ENCODE measurements around the gene MYO7B. TPM values are rescaled to one million over a fixed set of nuclear protein-coding genes. Genes with fewer than 3 reads are reported as not detected.

The MYO7B gene
- total RNA-seq, 1 donor from 2014 or later, result 0.10 TPM

DNA sequence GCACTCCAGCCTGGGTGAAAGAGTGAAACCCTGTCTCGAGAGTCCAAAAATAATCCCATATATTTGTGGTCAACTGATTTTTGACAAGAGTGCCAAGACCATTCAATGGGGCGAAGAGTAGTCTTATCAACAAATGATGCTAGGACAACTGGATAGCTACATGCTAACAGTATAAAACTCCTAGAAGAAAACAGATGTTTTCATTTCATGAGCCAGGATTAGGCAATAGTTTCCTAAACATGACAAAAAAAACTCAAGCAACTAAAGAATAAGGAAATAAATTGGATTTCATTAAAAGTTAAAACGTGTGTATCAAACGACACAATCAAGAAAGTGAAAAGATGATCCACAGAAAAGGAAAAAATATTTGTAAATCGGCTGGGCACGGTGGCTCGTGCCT is 133.6 kb downstream of the MYO7B start:
- H3K27ac Mint-ChIP-seq, result no peak overlapping the region
- no peak for DNase-seq (ENCODE audit: low spot score)
- H3K4me1 Mint-ChIP-seq (ENCODE audit: low read depth), result no peaks in the 10 kb centered on the region
- intact Hi-C loops (cut with micrococcal nuclease), result no loop called here
- H3K36me3 Mint-ChIP-seq (ENCODE audit: low read depth), result no peaks in the 10 kb centered on the region
- H3K9me3 Mint-ChIP-seq, result no peaks in the 10 kb centered on the region
- H3K4me3 Mint-ChIP-seq, result no peak overlapping the region
- peaks cover 66% of the 10 kb centered on the region for H3K27me3 Mint-ChIP-seq (ENCODE audit: insufficient read depth)

DNA sequence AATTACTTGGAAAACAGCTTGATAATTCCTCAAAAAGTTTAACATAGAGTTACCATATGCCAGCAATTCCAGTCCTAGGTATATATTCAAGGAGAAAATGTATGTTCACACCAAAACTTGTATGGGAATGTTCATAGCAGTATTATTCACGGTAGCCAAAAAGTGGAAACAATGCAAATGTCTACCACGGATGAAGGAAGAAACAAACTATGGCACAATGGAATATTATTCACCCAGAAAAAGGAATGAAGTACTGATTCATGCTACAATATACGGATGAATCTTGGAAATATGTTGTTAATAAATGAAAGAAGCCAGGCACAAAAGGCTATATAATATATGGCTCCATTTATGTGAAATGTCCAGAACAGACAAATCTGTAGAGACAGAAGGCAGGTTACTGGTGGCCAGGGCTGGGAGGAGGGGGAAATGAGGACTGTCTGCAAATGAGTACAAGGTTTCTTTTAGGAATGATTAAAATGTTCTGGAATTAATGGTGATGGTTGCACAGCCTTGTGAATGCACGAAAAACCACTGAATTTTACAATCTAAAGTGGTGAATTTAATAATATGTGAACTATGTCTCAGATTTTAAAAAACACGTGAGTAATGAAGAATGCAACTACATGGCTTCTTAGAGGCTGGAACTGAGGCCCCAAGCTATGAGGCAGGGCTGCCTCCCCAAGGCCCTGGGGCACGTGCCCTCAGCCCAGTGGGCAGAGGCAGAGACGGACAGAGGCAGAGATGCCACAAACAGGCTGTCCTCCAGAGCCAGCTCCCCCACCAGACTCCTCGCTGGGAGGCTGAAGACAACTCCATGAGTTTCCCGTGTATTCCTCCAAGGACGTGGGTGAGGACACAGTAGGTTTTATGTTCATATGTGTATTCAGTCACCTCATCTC is 134.8 kb downstream of the MYO7B start:
- H3K9me3 Mint-ChIP-seq, result no peaks in the 10 kb centered on the region
- no peak overlapping the region for H3K27ac Mint-ChIP-seq
- no peak for DNase-seq (ENCODE audit: low spot score)
- H3K36me3 Mint-ChIP-seq (ENCODE audit: low read depth), result no peaks in the 10 kb centered on the region
- H3K4me1 Mint-ChIP-seq (ENCODE audit: low read depth), result peaks cover 5% of the 10 kb centered on the region
- H3K27me3 Mint-ChIP-seq (ENCODE audit: insufficient read depth), result peaks cover 61% of the 10 kb centered on the region
- H3K4me3 Mint-ChIP-seq, result no peak overlapping the region
- intact Hi-C loops (cut with micrococcal nuclease), result no loop called here

- H3K4me1 Mint-ChIP-seq (ENCODE audit: low read depth), result peaks cover 8% of the 10 kb centered on the region
- no peaks in the 10 kb centered on the region for H3K36me3 Mint-ChIP-seq (ENCODE audit: low read depth)
- H3K27ac Mint-ChIP-seq, result no peak overlapping the region
- DNase-seq (ENCODE audit: low spot score), result no peak
- intact Hi-C loops (cut with micrococcal nuclease), result no loop called here
- peaks cover 60% of the 10 kb centered on the region for H3K27me3 Mint-ChIP-seq (ENCODE audit: insufficient read depth)
- H3K9me3 Mint-ChIP-seq, result no peaks in the 10 kb centered on the region
- no peak overlapping the region for H3K4me3 Mint-ChIP-seq
These were observed 135.4 kb downstream of the MYO7B start for GRCh38 chr2:127670957-127671290.

DNA sequence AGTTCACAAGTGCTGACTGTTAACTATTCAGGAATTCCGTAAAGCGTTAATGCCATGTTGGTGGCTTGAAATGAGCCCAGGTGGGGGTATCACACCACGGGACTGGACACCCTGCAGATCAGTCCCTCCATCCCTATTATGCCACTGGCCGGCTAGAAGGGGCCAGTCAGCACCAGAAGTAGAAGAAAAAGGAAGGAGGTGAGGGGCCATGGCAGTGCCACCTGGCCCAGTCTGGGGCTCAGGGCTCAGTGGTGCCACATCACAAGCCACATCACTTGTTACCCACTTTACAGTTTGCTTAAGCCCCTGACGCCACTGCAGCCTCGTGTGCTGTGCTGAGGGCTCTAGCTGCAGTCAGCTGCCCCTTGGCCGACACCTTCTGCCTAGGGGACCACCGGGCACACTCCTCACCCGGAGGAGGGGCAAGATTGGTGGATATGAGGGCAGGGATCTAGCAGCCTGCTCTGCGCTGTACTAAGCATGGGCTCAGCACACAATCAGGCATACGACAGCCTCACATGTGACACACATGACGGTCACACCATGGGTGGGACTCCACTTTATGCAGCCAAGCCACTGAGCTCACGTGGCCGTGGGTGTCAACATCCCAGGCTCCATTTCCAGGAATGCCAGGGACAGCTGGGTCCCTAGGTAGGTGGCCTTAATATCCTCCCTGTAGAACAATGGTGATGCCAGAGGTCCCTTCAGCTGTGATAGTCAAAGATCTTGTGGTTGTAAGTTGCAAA is 136.2 kb downstream of the MYO7B start:
- no peak overlapping the region for H3K4me3 Mint-ChIP-seq
- intact Hi-C loops (cut with micrococcal nuclease), result no loop called here
- no peaks in the 10 kb centered on the region for H3K36me3 Mint-ChIP-seq (ENCODE audit: low read depth)
- no peaks in the 10 kb centered on the region for H3K9me3 Mint-ChIP-seq
- H3K27ac Mint-ChIP-seq, result no peak overlapping the region
- no peak for DNase-seq (ENCODE audit: low spot score)
- H3K4me1 Mint-ChIP-seq (ENCODE audit: low read depth), result peaks cover 10% of the 10 kb centered on the region
- H3K27me3 Mint-ChIP-seq (ENCODE audit: insufficient read depth), result peaks cover 61% of the 10 kb centered on the region

- Mint-ChIP-seq H3K4me1 (ENCODE audit: low read depth) (peaks cover 10% of the 10 kb centered on the region), H3K27me3 (ENCODE audit: insufficient read depth) (peaks cover 64% of the 10 kb centered on the region), H3K27ac (no peak overlapping the region), H3K4me3 (no peak overlapping the region), H3K9me3 (no peaks in the 10 kb centered on the region), H3K36me3 (ENCODE audit: low read depth) (no peaks in the 10 kb centered on the region)
- intact Hi-C loops (cut with micrococcal nuclease), result no loop called here
- DNase-seq (ENCODE audit: low spot score), result no peak
These were observed 137.1 kb downstream of the MYO7B start for GRCh38 chr2:127672341-127673224.

DNA sequence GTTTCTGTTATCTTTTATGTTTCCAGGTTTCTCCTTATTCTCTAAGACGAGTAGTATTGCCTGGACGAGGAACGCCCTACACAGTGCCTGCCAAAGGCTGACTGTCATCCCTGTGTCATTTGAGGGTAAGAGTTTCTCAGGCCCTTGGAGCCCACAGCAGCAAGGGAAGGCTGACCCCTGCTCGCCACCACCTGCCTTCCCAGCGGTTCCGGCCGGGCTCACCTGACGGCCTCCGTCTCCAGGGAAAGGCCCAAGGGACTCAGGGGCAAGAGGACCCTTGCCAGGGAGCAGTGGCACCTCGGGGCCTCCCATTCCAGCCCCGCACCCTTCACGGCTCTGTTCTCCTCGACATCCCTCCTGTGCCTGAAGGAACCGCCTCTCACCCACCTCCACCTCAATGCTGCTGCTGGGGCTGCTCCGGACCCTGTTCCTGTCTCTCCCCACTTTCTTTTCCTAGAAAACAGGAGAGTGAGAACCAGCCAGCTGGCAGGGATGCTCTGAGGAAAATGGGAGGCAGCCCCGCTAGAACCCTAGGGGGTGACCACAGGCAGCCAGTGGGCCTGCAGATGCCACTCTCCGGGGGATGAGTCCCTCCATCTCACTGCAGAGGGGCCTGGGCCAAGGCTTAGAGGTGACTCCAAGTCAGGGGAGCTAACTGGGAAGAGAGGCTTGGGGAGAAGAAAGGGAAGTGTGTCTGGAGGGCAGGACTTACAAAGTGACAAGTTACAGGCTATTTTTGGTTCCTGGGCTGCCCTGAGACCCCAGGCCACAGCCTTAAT is 138.0 kb downstream of the MYO7B start:
- peak overlapping the region; percentile 31 for H3K4me3 Mint-ChIP-seq

GRCh38 chr2:127674241-127675209 is 139.0 kb downstream of the MYO7B start:
- peaks cover 62% of the 10 kb centered on the region for H3K27me3 Mint-ChIP-seq (ENCODE audit: insufficient read depth)

More for the DNA sequence above, 138.0 kb downstream of the MYO7B start:
- no peaks in the 10 kb centered on the region for H3K36me3 Mint-ChIP-seq (ENCODE audit: low read depth)
- DNase-seq (ENCODE audit: low spot score), result no peak
- H3K27me3 Mint-ChIP-seq (ENCODE audit: insufficient read depth), result peaks cover 64% of the 10 kb centered on the region
- H3K27ac Mint-ChIP-seq, result no peak overlapping the region
- H3K4me1 Mint-ChIP-seq (ENCODE audit: low read depth), result peaks cover 10% of the 10 kb centered on the region
- no peaks in the 10 kb centered on the region for H3K9me3 Mint-ChIP-seq
- intact Hi-C loops (cut with micrococcal nuclease), result no loop called here

DNA sequence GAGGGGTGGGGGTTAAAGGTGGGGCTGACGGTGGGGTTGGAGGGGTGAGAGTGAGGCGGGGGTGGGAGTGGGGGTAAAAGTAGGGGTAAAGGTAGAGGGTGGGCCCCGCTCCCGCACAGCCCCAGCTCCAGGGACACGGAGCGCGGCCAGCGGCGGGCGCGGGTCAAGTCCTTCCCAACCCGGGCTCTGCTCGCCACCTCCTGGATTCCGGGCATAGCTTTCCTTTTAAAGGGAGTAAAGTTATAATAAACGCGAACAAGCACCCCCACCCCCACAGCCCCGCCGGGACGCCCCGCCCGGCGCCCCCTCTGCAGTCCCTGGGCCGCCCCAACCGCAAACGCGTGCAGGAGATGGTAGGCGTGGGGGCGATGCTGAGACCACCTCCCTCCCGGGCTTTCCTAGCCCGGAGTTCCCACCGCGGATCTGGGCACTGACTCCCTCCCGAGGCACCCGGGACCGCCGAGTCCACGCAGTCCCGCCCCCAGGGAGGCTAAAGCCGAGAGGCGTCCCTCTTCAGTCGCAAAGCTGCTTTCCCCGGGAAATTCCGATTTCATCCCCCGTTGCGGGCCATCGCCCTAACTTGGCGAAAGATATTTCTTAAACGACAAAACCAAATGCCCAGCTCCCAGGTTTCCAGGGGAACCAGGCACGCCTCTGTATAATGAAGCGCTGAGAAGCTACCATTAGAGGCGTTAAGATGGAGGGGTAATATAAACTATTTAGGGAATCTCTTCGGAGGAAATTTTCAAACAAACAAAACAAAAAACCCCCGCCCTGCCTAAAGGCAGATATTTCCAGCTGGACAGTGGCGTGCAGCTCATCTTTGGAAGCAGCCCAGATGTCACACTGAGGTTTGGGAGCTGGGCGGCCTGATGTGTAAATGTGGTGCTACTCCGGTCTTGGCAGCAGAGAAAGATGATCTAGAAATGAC is 140.1 kb downstream of the MYO7B start, which contains the start of gene LIMS2:
LIMS2 (minus strand) TSS at position 200 of the 931 bp plus-strand sequence. CDS start 506 bp downstream, outside the sequence.
- Mint-ChIP-seq H3K36me3 (ENCODE audit: low read depth) (no peaks in the 10 kb centered on the region), H3K27me3 (ENCODE audit: insufficient read depth) (peaks cover 53% of the 10 kb centered on the region), H3K27ac (no peak within 1 kb of the TSS), H3K4me3 (peak within 1 kb of the TSS; percentile 72), H3K4me1 (ENCODE audit: low read depth) (peaks cover 10% of the 10 kb centered on the region), H3K9me3 (no peaks in the 10 kb centered on the region)
- intact Hi-C loops (cut with micrococcal nuclease), result no loop called here
- no peak for DNase-seq (ENCODE audit: low spot score)

More at GRCh38 chr2:127674241-127675209, 139.0 kb downstream of the MYO7B start:
- H3K36me3 Mint-ChIP-seq (ENCODE audit: low read depth), result no peaks in the 10 kb centered on the region
- H3K9me3 Mint-ChIP-seq, result no peaks in the 10 kb centered on the region
- DNase-seq (ENCODE audit: low spot score), result no peak
- H3K4me3 Mint-ChIP-seq, result peak overlapping the region; percentile 72
- intact Hi-C loops (cut with micrococcal nuclease), result no loop called here
- H3K4me1 Mint-ChIP-seq (ENCODE audit: low read depth), result peaks cover 10% of the 10 kb centered on the region
- no peak overlapping the region for H3K27ac Mint-ChIP-seq

GRCh38 chr2:127676906-127677305 is 141.4 kb downstream of the MYO7B start:
- H3K27me3 Mint-ChIP-seq (ENCODE audit: insufficient read depth), result peaks cover 53% of the 10 kb centered on the region

DNA sequence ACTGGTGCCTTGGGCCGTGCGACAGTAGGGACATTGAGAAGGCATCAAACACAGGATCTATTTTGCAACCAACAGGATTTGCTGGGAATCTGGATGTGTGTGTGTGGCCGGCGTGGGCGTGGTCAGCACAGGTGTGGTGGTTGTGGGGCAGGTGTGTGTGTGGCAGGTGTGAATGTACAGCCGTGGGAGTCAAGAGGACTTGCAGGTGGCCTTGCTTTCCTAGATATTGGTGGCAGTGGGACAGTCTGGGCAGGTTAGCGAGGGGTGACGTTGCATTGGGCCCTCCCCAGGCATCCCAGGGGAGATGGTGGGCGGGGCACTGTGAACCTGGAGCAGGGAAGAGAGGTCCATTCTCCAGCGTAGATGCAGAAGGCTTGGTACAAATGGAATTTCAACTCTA is 143.0 kb downstream of the MYO7B start:
- DNase-seq (ENCODE audit: low spot score), result no peak
- Mint-ChIP-seq H3K27ac (no peak overlapping the region), H3K4me1 (ENCODE audit: low read depth) (peaks cover 10% of the 10 kb centered on the region), H3K9me3 (no peaks in the 10 kb centered on the region), H3K36me3 (ENCODE audit: low read depth) (no peaks in the 10 kb centered on the region), H3K4me3 (no peak overlapping the region), H3K27me3 (ENCODE audit: insufficient read depth) (peaks cover 38% of the 10 kb centered on the region)
- intact Hi-C loops (cut with micrococcal nuclease), result no loop called here

More at GRCh38 chr2:127676906-127677305, 141.4 kb downstream of the MYO7B start:
- Mint-ChIP-seq H3K27ac (no peak overlapping the region), H3K9me3 (no peaks in the 10 kb centered on the region), H3K36me3 (ENCODE audit: low read depth) (no peaks in the 10 kb centered on the region), H3K4me1 (ENCODE audit: low read depth) (peaks cover 10% of the 10 kb centered on the region), H3K4me3 (no peak overlapping the region)
- no peak for DNase-seq (ENCODE audit: low spot score)
- intact Hi-C loops (cut with micrococcal nuclease), result no loop called here

All from activated T-helper 1 cell treated with anti-CD3 and anti-CD28 coated beads, Interleukin-12 subunit alpha, Interleukin-12 subunit beta, Interleukin-2, Interleukin-4 antibody, amounts not matched to agents 30 ng/mL and 10 ng/mL and 1 ng/mL, durations not matched to agents 14 hours and 24 hours and 36 hours (primary cell).